Liver (tissue), 9 donors: ENCODE data around the gene THOP1. TPM values are rescaled to one million over a fixed set of nuclear protein-coding genes. Genes with fewer than 3 reads are reported as not detected.
A peak's percentile ranks its signal among the peaks of the same experiment; 100 is the strongest.

ENCODE experiments used
- DNase-seq: peaks from one replicate; pipeline ENCODE4 v3.0.0-alpha.2; 2017; ENCODE audit warnings: low spot score
- H3K27ac ChIP-seq, 2 donors: one replicate each; pipeline ENCODE4 v1.7.0; 2013; ENCODE audit warnings: inconsistent platforms in 2 of 2, low read length in 2 of 2, control low read depth in 1 of 2, low read depth in 1 of 2, mild to moderate bottlenecking in 1 of 2
- H3K27me3 ChIP-seq, 4 donors: one replicate each; pipeline versions ENCODE4 v1.6.1 to v1.7.0; 2013; ENCODE audit warnings: low read length in 3 of 4, inconsistent platforms in 1 of 4, mild to moderate bottlenecking in 1 of 4, moderate library complexity in 1 of 4; ENCODE audit not compliant: control insufficient read depth in 4 of 4, insufficient read depth in 4 of 4
- H3K36me3 ChIP-seq, 4 donors: one replicate each; pipeline versions ENCODE4 v1.6.1 to v1.7.0; 2013; ENCODE audit warnings: low read length in 3 of 4, mild to moderate bottlenecking in 3 of 4, low read depth in 1 of 4, moderate library complexity in 1 of 4; ENCODE audit not compliant: control insufficient read depth in 4 of 4, insufficient read depth in 3 of 4
- H3K4me1 ChIP-seq, 4 donors: one replicate each; pipeline versions ENCODE4 v1.6.1 to v1.7.0; 2013; ENCODE audit warnings: low read length in 3 of 4, mild to moderate bottlenecking in 3 of 4, moderate library complexity in 1 of 4; ENCODE audit not compliant: control insufficient read depth in 4 of 4, insufficient read depth in 4 of 4
- H3K4me3 ChIP-seq, 3 donors: one replicate each; pipeline versions ENCODE4 v1.6.1 to v1.7.0; 2013; ENCODE audit warnings: low read length in 3 of 3, control low read depth in 1 of 3, low read depth in 1 of 3, mild to moderate bottlenecking in 1 of 3
- H3K9ac ChIP-seq, 2 donors: one replicate each; pipeline ENCODE4 v1.7.0; 2013; ENCODE audit warnings: low read length in 2 of 2, mild to moderate bottlenecking in 2 of 2, moderate library complexity in 2 of 2, control low read depth in 1 of 2, low read depth in 1 of 2
- H3K9me3 ChIP-seq, 4 donors: one replicate each; pipeline versions ENCODE4 v1.6.1 to v1.7.0; 2013; ENCODE audit warnings: low read length in 3 of 4; ENCODE audit not compliant: control insufficient read depth in 4 of 4
- ATF3 ChIP-seq: IDR thresholded peaks from 2 replicates; pipeline ENCODE4 v1.6.1; 2016; ENCODE audit warnings: antibody characterized with exemption
- FOXA1 ChIP-seq: IDR thresholded peaks from 2 replicates; pipeline ENCODE4 v1.6.1; 2016; ENCODE audit warnings: antibody characterized with exemption
- GABPA ChIP-seq, 2 donors: IDR thresholded peaks in 1 of 2; conservative IDR thresholded peaks in 1 of 2; 2 replicates each; pipeline ENCODE4 v1.6.1; 2016; ENCODE audit warnings: antibody characterized with exemption in 2 of 2, mild to moderate bottlenecking in 1 of 2, moderate library complexity in 1 of 2
- HNF4A ChIP-seq, 2 donors: conservative IDR thresholded peaks; 2 replicates each; pipeline ENCODE4 v1.6.1; 2016; ENCODE audit warnings: antibody characterized with exemption in 2 of 2, mild to moderate bottlenecking in 2 of 2
- MAX ChIP-seq: IDR thresholded peaks from 2 replicates; pipeline ENCODE4 v1.6.1; 2016; ENCODE audit warnings: antibody characterized with exemption
- RXRA ChIP-seq, 2 donors: IDR thresholded peaks; 2 replicates each; pipeline ENCODE4 v1.6.1; 2017 to 2018; ENCODE audit warnings: antibody characterized with exemption in 2 of 2, mild to moderate bottlenecking in 1 of 2
- WGBS: extraction: QIAGEN DNeasy Blood & Tissue Kit; methylation state at CpG from one replicate; pipeline ENCODE4 v1.1.7; 2013; 5-methylcytosine and 5-hydroxymethylcytosine counted together
- polyA plus RNA-seq, 2 donors: library from polyadenylated mRNA; stranded (reverse) in 1 of 2; unstranded in 1 of 2; fragments of 200-250 nt in 1 of 2; fragments of >200 nt in 1 of 2; fragmentation: Nextera tagmentation in 1 of 2; extraction: Ambion mirVana in 1 of 2; gene quantifications; one replicate each; pipeline versions ENCODE4 v1.2.1 to v1.2.3, GENCODE V29; 2013 to 2015
- total RNA-seq, 2 donors: library from RNA; depleted of rRNA; stranded (reverse); fragments of >200 nt; gene quantifications; one replicate each; pipeline ENCODE4 v1.2.3, GENCODE V29; 2014
- TF ChIP-seq, protein P1 (sequence below): fragments of 150-350 bp; IDR thresholded peaks from 2 replicates; pipeline ENCODE4 v1.5.1; 2017; ENCODE audit warnings: improper control_type of control experiment, low read depth, low read length; ENCODE audit not compliant: missing input control
- donor health status: healthy.
- donor health status: healthy.
- donor health status: healthy.
- donor health status: healthy.
- donor health status: healthy.

THOP1 gene
- total and polyA plus RNA-seq, 4 donors = 39.1 to 56.2 (median 44.7) TPM

GRCh38 chr19:2811735-2812413 lies 26.6 kb downstream of the THOP1 start:
- Histone ChIP-seq H3K9me3 (no peaks in the 10 kb centered on the region), H3K4me1 (peaks cover 5 to 34% (median 23%) of the 10 kb centered on the region in 4 donors), H3K9ac (peak overlapping the region in 1 of 2 donors; percentile 52), H3K27me3 (no peaks in the 10 kb centered on the region), H3K4me3 (peak overlapping the region; percentile 37 to 42 (median 40)), H3K27ac (peak overlapping the region; percentile 57 to 82), H3K36me3 (peaks cover 0 to 22% (median 6%) of the 10 kb centered on the region in 4 donors)
- WGBS = 55% methylated on average over 34 of the region's 34 CpGs
- no peak for TF ChIP-seq GABPA (IDR thresholded peaks at IDR 0.05 in 1 of 2, conservative IDR thresholded peaks at IDR 0.05 in 1 of 2)
- TF ChIP-seq RXRA (IDR thresholded peaks at IDR 0.05) = peak in 1 of 2 donors; percentile 22
- no peak for DNase-seq

- no peak for DNase-seq
- no peaks in the 10 kb centered on the region for H3K9me3 ChIP-seq
- peak overlapping the region in 1 of 3 donors; percentile 40 for H3K4me3 ChIP-seq
- no peaks in the 10 kb centered on the region for H3K27me3 ChIP-seq
- peak overlapping the region in 1 of 2 donors; percentile 52 for H3K9ac ChIP-seq
- H3K27ac ChIP-seq = peak overlapping the region in 1 of 2 donors; percentile 82
- peaks cover 5 to 34% (median 23%) of the 10 kb centered on the region in 4 donors for H3K4me1 ChIP-seq
- 93% methylated on average over 37 of the region's 37 CpGs for WGBS
- H3K36me3 ChIP-seq = peaks cover 0 to 18% (median 5%) of the 10 kb centered on the region in 4 donors
- TF ChIP-seq RXRA (IDR thresholded peaks at IDR 0.05) (no peak), MAX (no peak)
These were observed 27.3 kb downstream of the THOP1 start for GRCh38 chr19:2812414-2813234.

- H3K9me3 ChIP-seq = no peaks in the 10 kb centered on the region
- no peaks in the 10 kb centered on the region for H3K27me3 ChIP-seq
- peaks cover 5 to 34% (median 23%) of the 10 kb centered on the region in 4 donors for H3K4me1 ChIP-seq
- H3K36me3 ChIP-seq = peaks cover 0 to 12% (median 4%) of the 10 kb centered on the region in 4 donors
- H3K27ac ChIP-seq = no peak overlapping the region
- TF ChIP-seq HNF4A (conservative IDR thresholded peaks at IDR 0.05) (peak; percentile 44 to 56), ATF3 (no peak), FOXA1 (no peak)
- TF ChIP-seq, protein P1, sequence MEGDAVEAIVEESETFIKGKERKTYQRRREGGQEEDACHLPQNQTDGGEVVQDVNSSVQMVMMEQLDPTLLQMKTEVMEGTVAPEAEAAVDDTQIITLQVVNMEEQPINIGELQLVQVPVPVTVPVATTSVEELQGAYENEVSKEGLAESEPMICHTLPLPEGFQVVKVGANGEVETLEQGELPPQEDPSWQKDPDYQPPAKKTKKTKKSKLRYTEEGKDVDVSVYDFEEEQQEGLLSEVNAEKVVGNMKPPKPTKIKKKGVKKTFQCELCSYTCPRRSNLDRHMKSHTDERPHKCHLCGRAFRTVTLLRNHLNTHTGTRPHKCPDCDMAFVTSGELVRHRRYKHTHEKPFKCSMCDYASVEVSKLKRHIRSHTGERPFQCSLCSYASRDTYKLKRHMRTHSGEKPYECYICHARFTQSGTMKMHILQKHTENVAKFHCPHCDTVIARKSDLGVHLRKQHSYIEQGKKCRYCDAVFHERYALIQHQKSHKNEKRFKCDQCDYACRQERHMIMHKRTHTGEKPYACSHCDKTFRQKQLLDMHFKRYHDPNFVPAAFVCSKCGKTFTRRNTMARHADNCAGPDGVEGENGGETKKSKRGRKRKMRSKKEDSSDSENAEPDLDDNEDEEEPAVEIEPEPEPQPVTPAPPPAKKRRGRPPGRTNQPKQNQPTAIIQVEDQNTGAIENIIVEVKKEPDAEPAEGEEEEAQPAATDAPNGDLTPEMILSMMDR = no peak
- 79% methylated on average over 35 of the region's 35 CpGs for WGBS
- no peak for DNase-seq
- H3K9ac ChIP-seq = no peak overlapping the region
- no peak overlapping the region for H3K4me3 ChIP-seq
These were observed 28.2 kb downstream of the THOP1 start for GRCh38 chr19:2813235-2814160.
